KG1 (cell line): ENCODE data around the gene DDX27.
"Not testable (repeated sequence)": the region's sequence is repeated elsewhere in the genome, so short reads cannot be mapped to it uniquely, and the experiment has no call there.

Experiments used
- DNase-seq: peaks from one replicate; lab custom pipeline; 2025; lab: John Stamatoyannopoulos, UW

DDX27 gene

DNA sequence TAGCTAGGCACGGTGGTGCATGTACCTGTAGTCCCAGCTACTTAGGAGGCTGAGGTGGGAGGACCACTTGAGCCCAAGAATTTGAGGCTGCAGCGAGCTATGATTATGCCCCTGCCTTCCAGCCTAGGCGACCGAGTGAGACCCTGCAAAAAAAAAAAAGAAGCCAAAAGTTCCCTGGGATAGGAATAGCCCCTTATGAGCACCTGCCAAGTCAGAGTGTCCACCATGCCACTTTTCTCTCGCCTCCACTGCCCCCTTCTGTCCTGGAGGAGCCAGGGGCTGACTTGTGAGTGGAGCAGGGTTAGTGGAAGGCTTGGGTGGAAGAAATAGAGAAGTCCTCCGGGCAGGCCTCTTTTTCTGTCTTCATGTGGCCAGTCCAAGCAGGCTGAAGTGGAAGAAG, 12.1 kb upstream of the DDX27 start:
- no peak for DNase-seq

DNA sequence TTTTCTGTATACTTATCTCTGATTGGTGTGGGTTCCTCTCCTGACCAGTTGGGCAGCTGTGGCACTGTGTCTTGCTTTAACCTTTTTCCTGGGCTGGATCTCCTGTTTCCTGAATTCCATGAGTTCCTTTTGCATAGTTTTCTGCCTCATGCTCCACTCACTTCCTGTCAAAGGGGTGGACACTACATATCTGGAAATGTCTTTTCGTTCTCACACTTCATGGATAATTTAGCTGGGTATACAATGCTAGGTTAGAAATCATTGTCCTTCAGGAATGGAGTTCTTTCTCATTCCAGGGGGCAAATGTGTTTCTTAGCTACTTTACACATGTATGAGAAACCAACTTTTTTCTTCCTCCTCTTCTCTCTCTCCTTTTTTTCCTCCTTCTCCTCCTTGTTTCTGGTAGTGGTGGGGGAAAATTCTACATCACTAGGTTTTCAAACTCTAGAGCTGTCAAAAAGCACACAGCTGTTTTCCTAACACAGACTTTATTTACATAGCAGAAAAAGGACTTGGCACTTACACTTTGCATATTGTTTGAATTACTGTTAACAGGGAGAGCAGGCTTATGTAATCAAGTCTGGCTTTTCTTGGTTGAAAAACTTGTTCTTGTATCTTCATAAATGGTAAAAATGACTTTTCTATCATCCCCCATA, 9.0 kb upstream of the DDX27 start:
- no peak for DNase-seq

DNA sequence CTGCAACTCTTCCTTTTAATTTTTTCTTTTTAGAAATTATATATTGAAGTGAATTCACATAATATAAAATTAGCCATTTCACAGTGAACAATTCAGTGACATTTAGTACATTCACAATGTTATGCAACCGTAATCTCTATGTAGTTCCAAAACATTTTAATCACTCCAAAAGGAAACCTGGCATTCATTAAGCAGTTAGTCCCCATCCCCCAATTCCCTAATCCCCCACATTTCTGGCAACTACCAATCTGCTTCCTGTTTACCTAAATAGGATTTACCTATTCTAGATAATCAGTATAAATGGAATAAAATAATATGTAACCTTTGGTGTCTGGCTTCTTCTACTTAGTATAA, 8.5 kb upstream of the DDX27 start:
- DNase-seq = no peak

DNA sequence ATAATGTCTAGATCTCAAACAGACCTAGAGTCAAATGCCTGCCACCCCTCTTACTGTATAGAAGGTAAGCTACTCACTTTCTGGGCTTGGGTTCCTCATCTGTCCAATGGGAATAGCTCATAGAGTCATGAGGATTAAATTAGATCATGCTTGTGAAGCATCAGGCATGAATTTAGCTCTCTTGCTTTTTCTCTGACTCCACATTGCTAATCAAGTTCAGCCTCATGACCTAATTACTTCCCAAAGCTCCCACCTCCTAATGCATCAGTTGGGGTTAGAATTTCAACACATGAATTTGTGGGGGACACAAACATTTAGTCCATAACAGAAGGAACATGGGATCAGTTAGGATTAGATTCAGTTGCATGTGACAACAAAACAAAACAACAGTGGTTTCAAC, 4.6 kb upstream of the DDX27 start:
- DNase-seq = no peak

DNA sequence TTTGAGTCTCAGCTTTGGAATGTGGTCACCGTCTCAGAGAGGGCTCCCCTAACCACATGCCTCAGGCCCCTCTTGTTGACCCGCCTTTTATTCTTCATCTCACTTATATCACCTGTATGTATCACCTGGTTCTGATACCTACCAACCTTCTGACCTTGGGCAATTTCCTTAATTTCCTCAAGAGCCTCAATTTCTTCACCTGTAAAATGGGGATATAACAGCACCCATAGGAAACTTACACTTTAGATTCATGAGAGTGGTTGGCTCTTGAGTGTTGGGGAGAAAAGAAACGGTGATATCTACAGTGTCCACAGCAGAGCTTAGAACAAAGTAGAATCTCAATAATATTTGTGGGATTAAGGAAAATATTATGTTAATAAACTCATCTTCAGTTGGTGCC, 4.0 kb upstream of the DDX27 start:
- no peak for DNase-seq

DNA sequence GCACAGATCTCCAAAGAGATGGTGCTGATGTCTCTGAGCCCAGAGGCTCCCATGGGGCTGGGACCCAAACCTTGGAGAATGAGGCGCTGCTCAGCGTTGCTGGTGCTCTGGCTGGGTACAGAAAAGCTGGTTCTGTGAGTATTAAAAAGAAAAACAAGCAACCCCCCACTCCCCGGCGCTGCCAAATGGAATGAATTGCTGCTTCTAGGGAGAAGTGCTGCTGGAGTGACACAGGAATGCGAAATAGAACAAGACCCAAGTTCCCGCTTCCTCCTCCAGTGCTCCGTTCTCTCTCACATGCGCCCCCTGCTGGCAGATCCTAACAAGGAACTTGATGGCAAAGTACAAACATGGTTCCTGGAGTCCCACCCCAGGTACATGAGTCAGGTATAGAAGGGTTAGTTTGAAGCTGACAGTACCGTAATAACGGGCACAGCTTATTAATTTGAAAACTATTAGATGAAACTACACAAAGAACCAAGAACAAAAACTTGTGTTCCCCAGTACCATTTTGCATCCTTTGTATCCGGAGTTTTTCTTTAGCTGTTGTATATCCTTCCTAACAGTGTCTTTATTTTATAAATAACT, 2.1 kb upstream of the DDX27 start:
- DNase-seq = peak; percentile 79

DNA sequence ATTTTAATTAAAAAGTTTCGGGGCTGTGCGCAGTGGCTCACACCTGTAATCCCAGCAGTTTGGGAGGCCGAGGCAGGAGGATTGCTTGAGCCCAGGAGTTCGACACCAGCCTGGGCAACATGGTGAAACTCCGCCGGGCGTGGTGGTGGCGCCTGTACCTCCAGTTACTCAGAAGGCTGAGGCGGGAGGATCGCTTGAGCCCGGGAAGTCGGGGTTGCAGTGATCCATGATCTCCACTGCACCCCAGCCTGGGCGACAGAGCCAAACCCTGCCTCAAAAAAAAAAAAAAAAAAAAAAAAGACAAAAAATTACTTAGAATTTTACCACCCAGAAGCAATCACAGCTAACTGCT, 501 bp upstream of the DDX27 start:
- not testable (repeated sequence) for DNase-seq

DNA sequence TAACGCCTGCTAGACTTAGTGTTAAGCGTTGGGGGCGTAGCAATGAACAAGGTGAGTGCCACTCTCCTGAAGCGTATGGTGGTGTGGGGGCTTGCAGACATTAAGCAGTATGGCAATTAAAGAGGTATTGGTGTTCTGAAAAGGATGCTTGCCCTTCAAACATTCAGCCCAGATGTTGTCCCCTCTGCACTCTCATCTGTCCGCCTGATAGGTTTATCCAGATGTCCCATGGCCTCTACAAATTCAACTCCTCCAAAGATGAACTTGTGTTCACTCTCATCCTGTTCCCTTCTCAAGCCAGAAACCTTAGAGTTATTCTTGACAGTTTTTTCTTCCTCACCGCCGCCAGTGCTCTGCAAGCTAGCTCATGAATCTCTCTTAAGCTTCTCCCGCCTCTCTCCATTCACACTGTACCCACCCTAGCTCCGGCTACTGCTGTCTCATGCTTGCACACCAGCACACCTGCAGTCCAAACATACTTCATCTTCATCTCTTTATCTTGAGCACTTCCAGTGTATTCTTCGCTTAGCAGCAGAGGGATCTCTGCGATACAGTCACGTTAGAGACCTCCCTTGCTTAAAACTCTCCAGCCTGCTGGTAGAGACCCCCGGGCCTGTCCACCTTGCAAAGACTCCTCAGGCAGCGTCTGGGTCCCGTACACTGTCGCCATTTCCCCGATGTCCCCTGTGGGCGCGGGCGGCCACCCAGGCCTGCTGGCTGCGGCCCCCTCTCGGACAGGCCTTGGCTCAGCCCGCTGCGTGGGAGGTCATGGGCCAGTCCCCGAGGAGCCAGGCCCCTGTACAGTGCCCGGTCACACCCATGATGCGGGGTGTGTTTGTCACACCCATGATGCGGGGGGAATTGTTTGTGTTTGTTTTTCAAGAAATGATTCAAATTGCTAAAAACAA, 962 bp downstream of the DDX27 start:
- no peak for DNase-seq

DNA sequence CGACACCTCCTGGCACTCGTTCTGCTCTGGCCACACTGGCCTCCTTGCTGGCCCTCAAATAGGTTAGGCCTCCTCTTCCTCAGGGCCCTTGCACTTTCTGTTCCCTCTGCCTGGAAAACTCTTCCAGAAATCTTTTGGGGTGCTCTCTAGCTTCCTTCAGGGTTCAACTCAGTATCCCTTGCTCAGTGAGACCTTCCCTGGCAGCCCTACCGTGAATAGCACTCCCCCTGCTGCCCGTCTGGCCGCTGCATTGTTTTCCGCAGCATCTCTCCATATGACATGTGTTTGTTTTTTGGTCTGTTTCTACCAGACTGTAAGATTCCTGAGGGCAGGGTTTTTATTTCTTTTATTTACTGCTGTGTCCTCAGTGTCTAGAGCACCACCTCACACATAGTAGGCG, 6.7 kb downstream of the DDX27 start:
- no peak for DNase-seq

DNA sequence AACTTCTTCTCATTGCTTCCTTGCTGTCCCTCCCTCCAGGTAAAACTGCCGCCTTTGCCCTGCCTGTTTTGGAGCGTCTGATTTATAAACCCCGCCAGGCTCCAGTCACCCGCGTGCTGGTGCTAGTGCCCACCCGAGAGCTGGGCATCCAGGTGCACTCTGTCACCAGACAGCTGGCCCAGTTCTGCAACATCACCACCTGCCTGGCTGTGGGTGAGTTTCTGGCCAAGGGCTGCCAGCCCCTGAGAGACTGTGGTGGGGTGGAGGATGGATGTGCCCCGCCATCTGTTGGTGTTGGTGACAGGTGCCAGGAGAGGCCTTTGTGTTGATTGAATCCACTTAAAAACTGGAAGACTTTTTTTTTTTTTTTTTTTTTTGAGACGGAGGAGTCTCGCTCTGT, 9.5 kb downstream of the DDX27 start:
- DNase-seq = no peak

DNA sequence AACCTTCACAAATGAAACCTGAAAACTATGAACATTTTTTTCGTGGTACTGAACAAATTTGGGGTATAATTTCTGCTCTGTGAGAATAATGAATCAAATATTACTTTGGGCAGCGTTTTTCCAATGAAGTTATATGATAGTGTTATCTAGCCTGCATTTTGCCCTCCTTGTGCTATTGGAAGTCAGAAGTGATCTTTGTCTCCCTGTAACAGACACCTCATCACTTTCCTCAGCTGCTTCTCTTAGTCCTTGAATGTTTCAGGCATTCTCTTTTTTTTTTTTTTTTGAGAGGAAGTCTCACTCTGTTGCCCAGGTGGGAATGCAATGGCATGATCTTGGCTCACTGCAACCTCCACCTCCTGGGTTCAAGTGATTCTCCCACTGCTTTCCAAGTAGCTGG, 10.2 kb downstream of the DDX27 start:
- DNase-seq = no peak

DNA sequence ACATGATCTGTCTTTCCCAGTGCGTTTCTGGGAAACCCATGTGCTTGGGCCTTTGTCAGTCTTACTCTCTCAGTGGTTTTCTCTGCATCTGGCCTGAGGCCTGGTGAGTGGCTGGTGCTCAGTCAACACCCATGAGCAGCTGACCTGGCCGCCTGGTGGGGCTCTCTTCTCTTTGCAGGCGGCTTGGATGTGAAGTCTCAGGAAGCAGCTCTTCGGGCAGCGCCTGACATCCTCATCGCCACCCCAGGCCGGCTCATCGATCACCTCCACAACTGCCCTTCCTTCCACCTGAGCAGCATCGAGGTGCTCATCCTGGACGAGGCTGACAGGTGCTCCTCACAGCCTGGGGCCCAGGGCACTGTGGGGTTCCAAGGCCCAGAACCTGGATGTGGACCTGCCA, 10.8 kb downstream of the DDX27 start:
- no peak for DNase-seq

DNA sequence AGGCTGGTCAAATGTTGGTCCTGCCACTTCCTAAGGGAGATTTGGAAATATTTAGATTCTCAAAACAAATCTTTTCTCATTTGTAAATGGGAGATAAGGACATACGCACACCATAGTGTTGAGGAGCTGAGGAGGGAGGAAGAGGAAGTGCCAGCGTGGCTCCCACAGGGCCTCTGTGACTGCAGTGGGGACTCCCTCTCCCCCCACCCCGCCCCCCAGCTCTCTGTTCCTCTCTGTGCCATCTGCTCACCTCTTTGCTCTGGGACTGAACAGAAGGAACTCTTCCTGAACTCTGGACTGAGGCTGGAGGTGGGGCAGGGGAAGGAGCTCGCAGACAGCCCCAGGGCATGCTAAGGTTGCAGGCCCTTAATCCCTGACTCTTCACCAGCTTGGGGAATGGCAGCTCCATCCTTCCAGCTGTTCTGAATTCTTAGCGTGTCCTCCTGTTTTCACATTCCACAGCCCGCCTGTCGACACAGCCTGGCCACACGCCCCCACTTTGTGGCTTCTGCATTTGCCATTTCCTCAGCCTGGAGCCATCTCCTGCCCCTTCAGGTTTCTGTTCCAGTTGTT, 11.4 kb downstream of the DDX27 start:
- no peak for DNase-seq

DNA sequence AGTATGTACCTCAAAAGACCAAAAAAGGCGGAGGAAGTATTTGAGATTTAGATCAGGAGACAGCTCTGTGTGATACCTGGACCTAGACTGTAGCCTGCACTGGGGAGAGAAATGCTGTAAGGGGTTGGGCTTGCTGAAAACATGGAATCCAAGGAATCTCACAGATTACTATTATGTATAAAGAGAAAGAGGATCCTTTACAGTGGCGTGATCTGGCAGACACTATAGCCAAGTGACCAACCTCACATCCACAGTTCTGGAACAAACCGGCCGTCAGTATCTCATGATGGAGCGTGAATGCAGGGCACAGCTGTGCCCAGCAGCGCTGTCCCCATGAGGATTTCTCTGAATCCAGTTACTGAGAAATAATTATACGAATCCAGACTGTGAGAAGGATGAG, 12.3 kb downstream of the DDX27 start:
- DNase-seq = no peak

DNA sequence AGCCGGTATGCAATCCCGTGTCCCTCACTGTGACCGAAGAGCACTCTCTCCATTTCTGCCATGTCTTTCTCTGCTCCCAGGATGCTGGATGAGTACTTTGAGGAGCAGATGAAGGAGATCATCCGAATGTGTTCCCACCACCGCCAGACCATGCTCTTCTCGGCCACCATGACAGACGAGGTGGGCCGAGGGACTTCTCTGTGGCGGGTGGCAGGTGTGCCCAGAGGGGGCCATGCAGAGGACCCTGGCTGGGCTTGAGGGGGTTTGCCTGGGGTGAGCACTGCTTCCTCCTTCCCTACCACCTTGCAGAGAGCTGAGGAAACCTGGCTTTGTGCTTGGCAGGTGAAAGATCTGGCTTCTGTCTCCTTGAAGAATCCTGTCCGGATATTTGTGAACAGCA, 14.0 kb downstream of the DDX27 start:
- no peak for DNase-seq

DNA sequence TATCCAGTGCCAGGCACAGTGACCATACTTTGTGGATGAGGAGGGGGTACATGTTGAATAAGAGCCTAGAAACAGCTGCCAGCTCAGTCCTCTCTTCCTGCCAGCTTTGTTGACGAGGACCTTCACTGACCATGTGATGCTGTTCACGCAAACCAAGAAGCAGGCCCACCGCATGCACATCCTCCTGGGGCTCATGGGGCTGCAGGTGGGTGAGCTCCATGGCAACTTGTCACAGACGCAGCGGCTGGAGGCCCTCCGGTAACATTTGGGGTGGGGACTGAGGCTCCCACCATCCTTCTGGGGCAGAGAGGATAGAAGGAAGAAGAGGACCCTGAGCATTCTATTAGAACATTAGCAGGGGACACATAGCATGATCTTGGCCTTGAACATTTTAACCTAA, 15.6 kb downstream of the DDX27 start:
- DNase-seq = no peak

DNA sequence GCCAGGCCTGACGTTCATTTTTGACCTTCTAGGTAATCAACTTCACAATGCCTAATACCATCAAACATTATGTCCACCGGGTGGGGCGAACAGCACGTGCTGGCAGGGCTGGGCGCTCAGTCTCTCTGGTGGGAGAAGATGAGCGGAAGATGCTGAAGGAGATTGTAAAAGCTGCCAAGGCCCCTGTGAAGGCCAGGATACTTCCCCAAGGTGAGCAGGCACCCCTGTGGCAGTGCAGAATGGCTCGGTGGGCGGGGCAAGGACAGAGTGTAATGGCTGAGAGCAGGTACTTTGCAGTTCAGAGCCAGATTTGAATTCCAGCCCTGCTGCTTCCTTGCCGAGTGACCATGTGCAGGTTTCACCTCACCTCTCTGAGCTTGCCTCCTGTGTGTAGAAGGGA, 17.1 kb downstream of the DDX27 start:
- DNase-seq = no peak

DNA sequence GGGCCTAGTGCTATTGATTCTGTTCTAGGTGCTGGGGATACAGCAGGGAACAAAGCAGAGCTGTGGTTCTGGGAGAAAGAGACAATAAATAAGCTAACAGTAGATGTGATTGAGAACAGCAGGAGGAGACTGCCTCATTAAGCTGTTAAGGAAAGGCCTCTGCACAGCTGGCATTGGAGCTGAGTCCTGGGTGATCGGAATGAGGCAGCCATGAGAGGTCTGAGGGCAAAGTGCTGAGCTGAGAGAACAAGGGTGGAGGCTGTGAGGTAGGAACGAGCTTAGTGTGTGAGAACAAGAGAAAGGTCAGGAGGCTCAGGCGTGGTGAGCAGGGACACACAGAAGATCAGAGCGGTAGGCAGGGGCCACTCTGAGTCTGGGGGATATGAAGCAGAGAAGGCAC, 18.3 kb downstream of the DDX27 start:
- no peak for DNase-seq

DNA sequence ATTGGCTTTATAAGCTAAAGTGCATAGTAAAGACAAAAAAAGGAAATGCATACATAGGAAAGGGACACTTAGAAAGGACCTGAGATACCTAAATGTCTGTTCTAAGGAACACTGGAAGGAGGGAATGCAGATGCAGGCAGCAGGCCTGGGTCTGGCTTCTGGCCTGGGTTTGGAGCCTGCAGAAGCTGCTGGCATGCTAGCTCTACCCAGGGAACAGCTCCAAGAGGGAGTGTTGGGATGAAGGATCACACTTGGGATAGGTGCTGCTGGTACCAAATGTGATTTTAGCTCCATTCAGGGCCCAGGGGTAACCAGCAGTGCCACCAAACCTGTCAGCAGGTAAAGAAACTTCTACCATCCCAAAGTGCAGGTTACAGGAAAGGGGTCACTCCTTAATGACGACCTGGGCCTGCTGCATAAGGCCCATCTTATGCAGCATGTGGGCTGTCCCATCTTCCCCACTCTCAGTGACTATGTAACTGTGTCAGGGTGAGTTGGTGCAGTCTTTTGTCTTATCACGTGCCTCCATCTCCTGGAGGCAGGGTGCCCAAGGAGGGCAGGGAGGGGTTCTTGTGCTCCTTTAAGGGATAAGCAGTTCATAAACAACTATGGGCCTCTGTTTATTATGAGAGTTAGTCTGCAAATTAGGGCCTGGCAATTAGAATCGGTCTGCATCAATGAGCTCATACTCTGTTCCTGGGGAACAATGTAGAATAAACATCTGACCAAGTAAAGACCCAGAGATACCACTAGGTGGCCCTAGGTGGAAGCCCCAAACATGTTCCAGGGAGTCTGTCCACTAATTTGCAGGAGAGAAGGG, 26.9 kb downstream of the DDX27 start:
- DNase-seq = no peak

DNA sequence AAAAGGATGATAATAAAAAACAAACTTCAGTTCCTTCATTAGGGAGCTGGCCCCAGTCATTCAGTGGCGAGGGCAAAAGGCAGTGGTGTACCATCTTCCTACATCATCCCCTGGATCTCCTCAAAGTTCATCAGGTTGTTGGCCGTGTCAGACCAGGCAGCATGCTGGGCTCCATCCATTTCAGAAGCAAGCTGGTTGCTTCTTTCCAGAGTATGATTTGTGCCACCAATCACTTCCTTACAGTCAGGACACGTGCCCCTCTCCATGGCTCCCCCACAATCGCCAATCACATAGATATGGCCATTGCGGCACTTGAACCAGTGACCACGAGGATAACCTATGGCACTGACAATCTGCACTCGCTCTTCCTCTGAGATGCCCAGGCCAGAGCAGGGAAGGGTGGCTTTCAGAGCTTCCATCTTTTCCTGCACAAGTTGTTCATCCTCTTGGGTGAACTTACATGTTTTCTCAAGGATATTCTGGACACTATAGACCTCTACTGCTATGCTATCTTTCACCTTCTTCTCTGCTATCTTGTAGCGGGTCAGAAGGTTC, 28.0 kb downstream of the DDX27 start:
- DNase-seq = no peak

DNA sequence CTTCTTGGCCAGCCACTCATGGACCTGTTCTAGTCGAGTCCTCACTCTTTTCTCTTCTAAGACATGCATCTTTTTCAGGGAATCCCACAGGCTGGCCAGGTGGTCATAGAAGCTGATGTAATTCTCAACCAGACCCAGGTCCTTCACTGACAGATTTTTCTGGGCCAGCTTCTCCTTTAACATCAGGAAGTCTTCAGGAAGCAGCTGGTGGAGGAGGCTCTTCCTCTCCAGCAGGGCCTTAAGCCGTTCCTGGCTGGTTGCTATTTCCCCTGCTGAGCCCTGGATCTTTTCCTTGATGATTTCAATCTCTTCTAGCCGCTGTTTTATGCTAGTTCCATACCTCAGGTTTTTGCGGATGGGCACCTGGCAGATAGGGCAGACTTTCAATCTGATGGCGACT, 28.6 kb downstream of the DDX27 start:
- no peak for DNase-seq

DNA sequence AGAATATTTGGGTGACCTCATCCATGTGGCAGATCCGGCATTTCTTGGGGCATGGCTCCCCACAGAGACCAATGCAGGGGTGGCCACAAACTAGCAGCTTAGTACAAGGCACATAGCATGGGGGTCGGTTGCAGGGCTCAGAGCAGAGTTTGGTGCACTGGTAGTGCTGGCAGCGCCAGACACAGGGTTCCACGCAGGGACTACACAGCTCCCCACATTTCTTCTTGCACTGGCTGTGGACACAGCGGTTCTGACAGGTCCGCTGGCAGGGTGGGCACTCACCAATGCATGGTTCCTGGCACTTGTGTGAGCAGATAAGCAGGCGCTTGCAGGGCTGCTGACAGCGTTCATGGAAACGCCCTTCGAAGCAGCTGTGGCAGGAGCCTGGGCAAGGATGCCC, 29.1 kb downstream of the DDX27 start:
- no peak for DNase-seq
